Measurements from ENCODE around the gene IRX4. TPM values are rescaled to one million over a fixed set of nuclear protein-coding genes. Genes with fewer than 3 reads are reported as not detected.

Gene IRX4
- total RNA-seq, 1 experiment from 2014 or later: 16.5 TPM

DNA sequence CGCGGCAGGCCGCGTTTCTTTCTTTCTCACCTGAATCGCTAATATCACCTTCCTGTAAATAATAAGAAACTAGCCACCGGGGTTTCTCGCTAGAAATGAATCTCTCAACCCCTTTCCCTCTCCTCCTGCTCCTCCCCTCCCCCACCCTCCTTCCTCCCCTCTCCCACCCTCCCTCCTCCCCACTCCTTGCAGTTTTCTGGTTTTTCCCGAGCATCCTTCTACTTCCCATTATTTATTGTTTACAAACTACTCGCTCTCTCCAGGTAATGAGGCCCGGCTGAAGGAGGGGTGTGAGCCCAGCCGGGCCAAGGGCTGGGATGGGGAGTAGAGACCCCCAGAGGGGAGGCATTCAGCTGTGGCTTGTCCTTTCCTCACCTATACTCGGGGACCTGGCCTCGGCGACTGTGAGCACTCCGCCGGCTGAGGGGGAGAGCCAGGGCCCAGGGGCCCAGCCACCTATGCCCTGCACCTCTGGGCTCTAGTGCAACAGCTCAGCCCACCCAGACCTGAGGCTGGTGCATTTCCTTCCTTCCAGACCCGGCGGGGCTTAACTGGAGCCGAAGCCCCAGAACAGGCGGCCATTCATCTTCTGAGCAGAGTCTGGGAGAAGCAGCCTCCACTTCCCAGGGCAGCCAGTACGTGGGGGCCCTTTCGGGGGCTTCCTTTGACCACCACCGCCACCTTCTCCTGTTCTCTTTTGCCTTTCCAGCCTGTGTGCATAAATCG lies 2.1 kb upstream of the IRX4 start:
- DNase-seq (ENCODE audit: low read depth, low spot score): no peak
- no peak overlapping the region for H3K27ac ChIP-seq (ENCODE audit: low read depth, low read length)
- H3K27me3 ChIP-seq (ENCODE audit: insufficient read depth, low read length): no peaks in the 10 kb centered on the region
- peaks cover 10 to 26% of the 10 kb centered on the region in 2 experiments for H3K4me1 ChIP-seq (ENCODE audit: control insufficient read depth in 1 of 2, insufficient read depth in 2 of 2, low read length in 2 of 2)
- no peak overlapping the region for H3K4me3 ChIP-seq (replicated peaks in 1 of 2; ENCODE audit: low read depth in 1 of 2, low read length in 2 of 2)
- ChIA-PET CTCF (no interaction called here), RAD21 (ENCODE audit: low non-redundant PET in 1 of 2, low total read pairs in 2 of 2, uncharacterized antibody in 2 of 2, unreplicated experiment in 2 of 2) (no interaction called here), POLR2A (no interaction called here)
- no peaks in the 10 kb centered on the region for H4K20me1 ChIP-seq (ENCODE audit: insufficient read depth)
- no peak for ATAC-seq
- no peaks in the 10 kb centered on the region for H3K9me2 ChIP-seq (ENCODE audit: insufficient read depth)
- no peak overlapping the region for H3K9ac ChIP-seq (ENCODE audit: low read length)
- no peaks in the 10 kb centered on the region for H3K36me3 ChIP-seq (ENCODE audit: control insufficient read depth in 1 of 2, insufficient read depth in 2 of 2, low read length in 2 of 2)
- no peak for TF ChIP-seq POLR2AphosphoS5 (IDR thresholded peaks at IDR 0.05; ENCODE audit: low read depth, low read length)
- no peak for TF ChIP-seq RAD21 (IDR thresholded peaks at IDR 0.05; ENCODE audit: low read depth)
- TF ChIP-seq, protein P1, sequence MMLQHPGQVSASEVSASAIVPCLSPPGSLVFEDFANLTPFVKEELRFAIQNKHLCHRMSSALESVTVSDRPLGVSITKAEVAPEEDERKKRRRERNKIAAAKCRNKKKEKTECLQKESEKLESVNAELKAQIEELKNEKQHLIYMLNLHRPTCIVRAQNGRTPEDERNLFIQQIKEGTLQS (IDR thresholded peaks at IDR 0.05): no peak
- TF ChIP-seq, protein P2, sequence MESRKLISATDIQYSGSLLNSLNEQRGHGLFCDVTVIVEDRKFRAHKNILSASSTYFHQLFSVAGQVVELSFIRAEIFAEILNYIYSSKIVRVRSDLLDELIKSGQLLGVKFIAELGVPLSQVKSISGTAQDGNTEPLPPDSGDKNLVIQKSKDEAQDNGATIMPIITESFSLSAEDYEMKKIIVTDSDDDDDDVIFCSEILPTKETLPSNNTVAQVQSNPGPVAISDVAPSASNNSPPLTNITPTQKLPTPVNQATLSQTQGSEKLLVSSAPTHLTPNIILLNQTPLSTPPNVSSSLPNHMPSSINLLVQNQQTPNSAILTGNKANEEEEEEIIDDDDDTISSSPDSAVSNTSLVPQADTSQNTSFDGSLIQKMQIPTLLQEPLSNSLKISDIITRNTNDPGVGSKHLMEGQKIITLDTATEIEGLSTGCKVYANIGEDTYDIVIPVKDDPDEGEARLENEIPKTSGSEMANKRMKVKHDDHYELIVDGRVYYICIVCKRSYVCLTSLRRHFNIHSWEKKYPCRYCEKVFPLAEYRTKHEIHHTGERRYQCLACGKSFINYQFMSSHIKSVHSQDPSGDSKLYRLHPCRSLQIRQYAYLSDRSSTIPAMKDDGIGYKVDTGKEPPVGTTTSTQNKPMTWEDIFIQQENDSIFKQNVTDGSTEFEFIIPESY (IDR thresholded peaks at IDR 0.05; ENCODE audit: extremely low read depth, insufficient replicate concordance, low read length): no peak
- no peak for TF ChIP-seq EZH2phosphoT487 (IDR thresholded peaks at IDR 0.05; ENCODE audit: borderline replicate concordance)
- no peak for TF ChIP-seq ELF1 (IDR thresholded peaks at IDR 0.05; ENCODE audit: borderline replicate concordance, low read depth)
- no peak for TF ChIP-seq ZFX (IDR thresholded peaks at IDR 0.05)
- TF ChIP-seq EZH2 (IDR thresholded peaks at IDR 0.05): no peak
- no peak for TF ChIP-seq CEBPB (IDR thresholded peaks at IDR 0.05; ENCODE audit: low read depth)
- no peak for TF ChIP-seq SIN3A (IDR thresholded peaks at IDR 0.05; ENCODE audit: low read depth)
- no peak for TF ChIP-seq JUND (IDR thresholded peaks at IDR 0.05)
- TF ChIP-seq, protein P3, sequence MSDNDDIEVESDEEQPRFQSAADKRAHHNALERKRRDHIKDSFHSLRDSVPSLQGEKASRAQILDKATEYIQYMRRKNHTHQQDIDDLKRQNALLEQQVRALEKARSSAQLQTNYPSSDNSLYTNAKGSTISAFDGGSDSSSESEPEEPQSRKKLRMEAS (IDR thresholded peaks at IDR 0.05): no peak
- no peak for TF ChIP-seq FOSL1 (IDR thresholded peaks at IDR 0.05; ENCODE audit: low read depth)
- TF ChIP-seq, protein P4, sequence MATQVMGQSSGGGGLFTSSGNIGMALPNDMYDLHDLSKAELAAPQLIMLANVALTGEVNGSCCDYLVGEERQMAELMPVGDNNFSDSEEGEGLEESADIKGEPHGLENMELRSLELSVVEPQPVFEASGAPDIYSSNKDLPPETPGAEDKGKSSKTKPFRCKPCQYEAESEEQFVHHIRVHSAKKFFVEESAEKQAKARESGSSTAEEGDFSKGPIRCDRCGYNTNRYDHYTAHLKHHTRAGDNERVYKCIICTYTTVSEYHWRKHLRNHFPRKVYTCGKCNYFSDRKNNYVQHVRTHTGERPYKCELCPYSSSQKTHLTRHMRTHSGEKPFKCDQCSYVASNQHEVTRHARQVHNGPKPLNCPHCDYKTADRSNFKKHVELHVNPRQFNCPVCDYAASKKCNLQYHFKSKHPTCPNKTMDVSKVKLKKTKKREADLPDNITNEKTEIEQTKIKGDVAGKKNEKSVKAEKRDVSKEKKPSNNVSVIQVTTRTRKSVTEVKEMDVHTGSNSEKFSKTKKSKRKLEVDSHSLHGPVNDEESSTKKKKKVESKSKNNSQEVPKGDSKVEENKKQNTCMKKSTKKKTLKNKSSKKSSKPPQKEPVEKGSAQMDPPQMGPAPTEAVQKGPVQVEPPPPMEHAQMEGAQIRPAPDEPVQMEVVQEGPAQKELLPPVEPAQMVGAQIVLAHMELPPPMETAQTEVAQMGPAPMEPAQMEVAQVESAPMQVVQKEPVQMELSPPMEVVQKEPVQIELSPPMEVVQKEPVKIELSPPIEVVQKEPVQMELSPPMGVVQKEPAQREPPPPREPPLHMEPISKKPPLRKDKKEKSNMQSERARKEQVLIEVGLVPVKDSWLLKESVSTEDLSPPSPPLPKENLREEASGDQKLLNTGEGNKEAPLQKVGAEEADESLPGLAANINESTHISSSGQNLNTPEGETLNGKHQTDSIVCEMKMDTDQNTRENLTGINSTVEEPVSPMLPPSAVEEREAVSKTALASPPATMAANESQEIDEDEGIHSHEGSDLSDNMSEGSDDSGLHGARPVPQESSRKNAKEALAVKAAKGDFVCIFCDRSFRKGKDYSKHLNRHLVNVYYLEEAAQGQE (IDR thresholded peaks at IDR 0.05; ENCODE audit: low read depth): no peak
- intact Hi-C loops (cut with micrococcal nuclease): loop anchor here (5.0 to 10.0 kb wide), 2 partner anchors 47 to 130 kb away; no protein-coding TSS in a partner anchor
- no peaks in the 10 kb centered on the region for H3K79me2 ChIP-seq (ENCODE audit: insufficient read depth, low read length)
- no peak overlapping the region for H2AFZ ChIP-seq (ENCODE audit: low read depth, low read length, poor library complexity, severe bottlenecking)
- H3K9me3 ChIP-seq (ENCODE audit: control insufficient read depth in 1 of 2, insufficient read depth in 1 of 2, low read depth in 1 of 2, low read length in 2 of 2): no peaks in the 10 kb centered on the region
- no TSS peak for BruUV-seq (replicated peaks)
- no peak overlapping the region for H3K4me2 ChIP-seq (ENCODE audit: low read length)

Measured in HCT116 (cell line).